Putamen (tissue), 1 donor: ENCODE results near the gene TRPM5.
"Not testable (repeated sequence)": the region's sequence is repeated elsewhere in the genome, so short reads cannot be mapped to it uniquely, and the experiment has no call there.

Experiments used
- DNase-seq: peaks from one replicate; pipeline ENCODE4 v3.0.0-alpha.2; 2016; ENCODE audit warnings: low spot score

The TRPM5 gene

GRCh38 chr11:2443881-2444820, at the start of gene TRPM5:
Gene TRPM5, minus strand, starts transcription at chr11:2444514. Its CDS starts 21,478 bp downstream, at chr11:2423036.
- no peak for DNase-seq

GRCh38 chr11:2489083-2489482, 44.8 kb upstream of the TRPM5 start:
- no peak for DNase-seq

- no peak for DNase-seq
Observed at GRCh38 chr11:2488004-2488403, 43.7 kb upstream of the TRPM5 start.

GRCh38 chr11:2484576-2485125, 40.3 kb upstream of the TRPM5 start:
- DNase-seq = no peak

- DNase-seq = no peak
Observed at GRCh38 chr11:2483426-2483825, 39.1 kb upstream of the TRPM5 start.

GRCh38 chr11:2482745-2483144, 38.4 kb upstream of the TRPM5 start:
- DNase-seq = no peak

- no peak for DNase-seq
Observed at GRCh38 chr11:2482204-2482603, 37.9 kb upstream of the TRPM5 start.

- DNase-seq = no peak
Observed at GRCh38 chr11:2481253-2481652, 36.9 kb upstream of the TRPM5 start.

- DNase-seq = no peak
Observed at GRCh38 chr11:2480874-2481220, 36.5 kb upstream of the TRPM5 start.

- DNase-seq = not testable (repeated sequence)
Observed at GRCh38 chr11:2480067-2480873, 36.0 kb upstream of the TRPM5 start.

- no peak for DNase-seq
Observed at GRCh38 chr11:2477936-2478335, 33.6 kb upstream of the TRPM5 start.

- no peak for DNase-seq
Observed at GRCh38 chr11:2477254-2477653, 32.9 kb upstream of the TRPM5 start.

- no peak for DNase-seq
Observed at GRCh38 chr11:2475136-2475918, 31.0 kb upstream of the TRPM5 start.

GRCh38 chr11:2474059-2474901, 30.0 kb upstream of the TRPM5 start:
- DNase-seq = no peak

- no peak for DNase-seq
Observed at GRCh38 chr11:2473361-2474058, 29.2 kb upstream of the TRPM5 start.

GRCh38 chr11:2472428-2473186, 28.3 kb upstream of the TRPM5 start:
- DNase-seq = no peak

GRCh38 chr11:2471804-2472096, 27.4 kb upstream of the TRPM5 start:
- no peak for DNase-seq

- DNase-seq = no peak
Observed at GRCh38 chr11:2471048-2471803, 26.9 kb upstream of the TRPM5 start.

GRCh38 chr11:2470495-2470894, 26.2 kb upstream of the TRPM5 start:
- no peak for DNase-seq
